ENCODE measurements around the gene KRT1. TPM values are rescaled to one million over a fixed set of nuclear protein-coding genes. Genes with fewer than 3 reads are reported as not detected.
"Not testable (repeated sequence)": the region's sequence is repeated elsewhere in the genome, so short reads cannot be mapped to it uniquely, and the experiment has no call there.

The KRT1 gene
- total RNA-seq, 2 donors from 2014 or later, result not detected

- ATAC-seq (no peak), DNase-seq (ENCODE audit: low spot score in 2 of 2) (no peak)
- Mint-ChIP-seq H3K36me3 (no peaks in the 10 kb centered on the region), H3K9me3 (no peaks in the 10 kb centered on the region), H3K27ac (no peak overlapping the region)
Observed at GRCh38 chr12:52674433-52674775, 5.8 kb downstream of the KRT1 start.

GRCh38 chr12:52673713-52674432 lies 6.3 kb downstream of the KRT1 start:
- Mint-ChIP-seq H3K9me3 (no peaks in the 10 kb centered on the region), H3K27ac (no peak overlapping the region), H3K36me3 (no peaks in the 10 kb centered on the region)
- ATAC-seq (no peak), DNase-seq (ENCODE audit: low spot score in 2 of 2) (no peak)

GRCh38 chr12:52673217-52673616 lies 7.0 kb downstream of the KRT1 start:
- H3K36me3 Mint-ChIP-seq, result no peaks in the 10 kb centered on the region
- DNase-seq (ENCODE audit: low spot score in 2 of 2), result no peak
- ATAC-seq, result no peak
- no peaks in the 10 kb centered on the region for H3K9me3 Mint-ChIP-seq
- no peak overlapping the region for H3K27ac Mint-ChIP-seq

- no peak for DNase-seq (ENCODE audit: low spot score in 2 of 2)
- Mint-ChIP-seq H3K9me3 (no peaks in the 10 kb centered on the region), H3K27ac (no peak overlapping the region), H3K36me3 (no peaks in the 10 kb centered on the region)
- no peak for ATAC-seq
Observed at GRCh38 chr12:52672321-52672933, 7.8 kb downstream of the KRT1 start.

- ATAC-seq (no peak), DNase-seq (ENCODE audit: low spot score in 2 of 2) (no peak)
- Mint-ChIP-seq H3K9me3 (no peaks in the 10 kb centered on the region), H3K27ac (no peak overlapping the region), H3K36me3 (no peaks in the 10 kb centered on the region)
Observed at GRCh38 chr12:52670961-52671360, 9.2 kb downstream of the KRT1 start.

GRCh38 chr12:52670506-52670905 lies 9.7 kb downstream of the KRT1 start:
- ATAC-seq (no peak), DNase-seq (ENCODE audit: low spot score in 2 of 2) (no peak)
- Mint-ChIP-seq H3K36me3 (no peaks in the 10 kb centered on the region), H3K9me3 (no peaks in the 10 kb centered on the region), H3K27ac (no peak overlapping the region)

- DNase-seq (ENCODE audit: low spot score in 2 of 2); ATAC-seq; H3K36me3 Mint-ChIP-seq; H3K27ac Mint-ChIP-seq; H3K9me3 Mint-ChIP-seq: not testable (repeated sequence)
Observed at GRCh38 chr12:52669941-52670340, 10.3 kb downstream of the KRT1 start.

- no peak overlapping the region for H3K27ac Mint-ChIP-seq
Observed at GRCh38 chr12:52669426-52669825, 10.8 kb downstream of the KRT1 start.

GRCh38 chr12:52667931-52668330 lies 12.3 kb downstream of the KRT1 start:
- ATAC-seq (no peak), DNase-seq (ENCODE audit: low spot score in 2 of 2) (no peak)
- no peaks in the 10 kb centered on the region for H3K9me3 Mint-ChIP-seq
- no peaks in the 10 kb centered on the region for H3K36me3 Mint-ChIP-seq
- H3K27ac Mint-ChIP-seq, result no peak overlapping the region

More at GRCh38 chr12:52669426-52669825, 10.8 kb downstream of the KRT1 start:
- no peak for ATAC-seq
- H3K9me3 Mint-ChIP-seq, result no peaks in the 10 kb centered on the region
- no peak for DNase-seq (ENCODE audit: low spot score in 2 of 2)
- H3K36me3 Mint-ChIP-seq, result no peaks in the 10 kb centered on the region

GRCh38 chr12:52667509-52667908 lies 12.7 kb downstream of the KRT1 start:
- Mint-ChIP-seq H3K9me3 (no peaks in the 10 kb centered on the region), H3K27ac (no peak overlapping the region), H3K36me3 (no peaks in the 10 kb centered on the region)
- ATAC-seq (no peak), DNase-seq (ENCODE audit: low spot score in 2 of 2) (no peak)

GRCh38 chr12:52666471-52666870 lies 13.7 kb downstream of the KRT1 start:
- DNase-seq (ENCODE audit: low spot score in 2 of 2) (no peak), ATAC-seq (no peak)
- no peaks in the 10 kb centered on the region for H3K9me3 Mint-ChIP-seq
- H3K36me3 Mint-ChIP-seq, result no peaks in the 10 kb centered on the region
- H3K27ac Mint-ChIP-seq, result no peak overlapping the region

- no peak overlapping the region for H3K27ac Mint-ChIP-seq
- DNase-seq (ENCODE audit: low spot score in 2 of 2) (no peak), ATAC-seq (no peak)
- no peaks in the 10 kb centered on the region for H3K36me3 Mint-ChIP-seq
- no peaks in the 10 kb centered on the region for H3K9me3 Mint-ChIP-seq
Observed at GRCh38 chr12:52663420-52663819, 16.8 kb downstream of the KRT1 start.

GRCh38 chr12:52662918-52663229 lies 17.3 kb downstream of the KRT1 start:
- DNase-seq (ENCODE audit: low spot score in 2 of 2) (no peak), ATAC-seq (no peak)
- H3K27ac Mint-ChIP-seq, result no peak overlapping the region
- no peaks in the 10 kb centered on the region for H3K36me3 Mint-ChIP-seq
- H3K9me3 Mint-ChIP-seq, result no peaks in the 10 kb centered on the region

- Mint-ChIP-seq H3K36me3 (no peaks in the 10 kb centered on the region), H3K9me3 (no peaks in the 10 kb centered on the region), H3K27ac (no peak overlapping the region)
- DNase-seq (ENCODE audit: low spot score in 2 of 2) (no peak), ATAC-seq (no peak)
Observed at GRCh38 chr12:52662093-52662917, 17.9 kb downstream of the KRT1 start.

- Mint-ChIP-seq H3K9me3 (no peaks in the 10 kb centered on the region), H3K27ac (no peak overlapping the region), H3K36me3 (no peaks in the 10 kb centered on the region)
- ATAC-seq, result no peak
- DNase-seq (ENCODE audit: low spot score in 2 of 2), result no peak
Observed at GRCh38 chr12:52661668-52662067, 18.5 kb downstream of the KRT1 start.

GRCh38 chr12:52660934-52661499 lies 19.2 kb downstream of the KRT1 start:
- DNase-seq (ENCODE audit: low spot score in 2 of 2) (no peak), ATAC-seq (no peak)
- H3K36me3 Mint-ChIP-seq, result no peaks in the 10 kb centered on the region
- no peak overlapping the region for H3K27ac Mint-ChIP-seq
- no peaks in the 10 kb centered on the region for H3K9me3 Mint-ChIP-seq

- H3K27ac Mint-ChIP-seq, result no peak overlapping the region
- no peak for ATAC-seq
- no peaks in the 10 kb centered on the region for H3K36me3 Mint-ChIP-seq
- DNase-seq (ENCODE audit: low spot score in 2 of 2), result no peak
- no peaks in the 10 kb centered on the region for H3K9me3 Mint-ChIP-seq
Observed at GRCh38 chr12:52659951-52660350, 20.3 kb downstream of the KRT1 start.
